Activated CD4-positive, alpha-beta T cell treated with anti-CD3 and anti-CD28 coated beads for 24 hours (primary cell): ENCODE results near the gene TPX2.

Experiments used
- DNase-seq, 2 donors: peaks; one replicate each; pipeline ENCODE4 v3.0.0-alpha.2; 2020; ENCODE audit warnings: low read depth in 2 of 2

TPX2 gene

GRCh38 chr20:31705598-31706597 is 33.2 kb upstream of the TPX2 start:
- no peak for DNase-seq

- no peak for DNase-seq
Observed at GRCh38 chr20:31706607-31707257, 32.4 kb upstream of the TPX2 start.

DNA sequence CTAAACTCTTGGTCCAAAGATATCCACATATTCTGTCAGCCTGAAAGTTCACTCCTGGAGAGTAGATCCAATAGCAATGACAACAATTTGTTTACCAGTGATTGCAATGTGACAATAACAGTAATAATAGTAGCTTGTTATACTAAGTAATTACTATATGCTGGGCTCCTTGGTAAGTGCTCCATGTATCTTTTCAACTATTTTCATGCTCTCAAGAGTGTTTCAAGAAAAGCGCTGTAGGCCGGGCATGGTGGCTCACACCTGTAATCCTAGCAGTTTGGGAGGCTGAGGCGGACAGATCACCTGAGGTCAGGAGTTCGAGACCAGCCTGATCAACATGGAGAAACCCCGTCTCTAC is 31.9 kb upstream of the TPX2 start:
- DNase-seq = no peak

DNA sequence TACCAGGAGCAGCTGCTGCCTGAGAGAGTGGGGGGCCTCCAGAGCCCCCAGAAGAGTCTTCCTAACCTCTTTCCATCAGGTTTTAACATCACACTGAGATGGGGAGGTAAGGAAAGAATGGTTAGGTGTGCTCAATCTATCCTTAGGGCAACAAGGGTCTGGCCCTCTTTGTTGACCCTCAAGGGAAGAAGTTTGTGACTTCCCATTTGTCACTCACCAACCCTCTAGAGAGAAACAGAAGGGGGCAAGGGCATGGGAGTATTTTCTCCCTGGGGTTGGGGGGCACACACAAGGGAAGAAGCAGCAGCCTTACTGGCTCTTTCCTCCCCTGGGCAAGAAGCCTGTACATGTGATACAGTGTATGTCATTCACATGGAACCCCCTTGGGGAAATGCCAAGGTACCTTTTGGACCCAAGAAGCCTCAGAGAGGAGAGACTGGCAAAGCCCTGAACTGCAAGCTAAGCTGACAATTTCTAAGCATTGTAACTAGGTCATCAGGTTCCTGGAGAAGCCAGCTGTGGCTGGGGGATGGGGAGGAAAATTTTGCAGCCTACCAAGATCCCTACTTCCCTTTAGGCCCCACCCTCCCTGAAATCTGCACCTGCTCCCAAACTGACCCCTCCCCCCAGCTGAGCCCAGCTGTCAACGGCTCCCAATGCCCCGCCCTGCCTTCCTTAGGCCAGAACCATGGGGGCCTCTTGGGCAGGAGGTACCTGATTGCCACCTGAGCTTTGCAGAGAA is 30.9 kb upstream of the TPX2 start:
- DNase-seq = no peak

DNA sequence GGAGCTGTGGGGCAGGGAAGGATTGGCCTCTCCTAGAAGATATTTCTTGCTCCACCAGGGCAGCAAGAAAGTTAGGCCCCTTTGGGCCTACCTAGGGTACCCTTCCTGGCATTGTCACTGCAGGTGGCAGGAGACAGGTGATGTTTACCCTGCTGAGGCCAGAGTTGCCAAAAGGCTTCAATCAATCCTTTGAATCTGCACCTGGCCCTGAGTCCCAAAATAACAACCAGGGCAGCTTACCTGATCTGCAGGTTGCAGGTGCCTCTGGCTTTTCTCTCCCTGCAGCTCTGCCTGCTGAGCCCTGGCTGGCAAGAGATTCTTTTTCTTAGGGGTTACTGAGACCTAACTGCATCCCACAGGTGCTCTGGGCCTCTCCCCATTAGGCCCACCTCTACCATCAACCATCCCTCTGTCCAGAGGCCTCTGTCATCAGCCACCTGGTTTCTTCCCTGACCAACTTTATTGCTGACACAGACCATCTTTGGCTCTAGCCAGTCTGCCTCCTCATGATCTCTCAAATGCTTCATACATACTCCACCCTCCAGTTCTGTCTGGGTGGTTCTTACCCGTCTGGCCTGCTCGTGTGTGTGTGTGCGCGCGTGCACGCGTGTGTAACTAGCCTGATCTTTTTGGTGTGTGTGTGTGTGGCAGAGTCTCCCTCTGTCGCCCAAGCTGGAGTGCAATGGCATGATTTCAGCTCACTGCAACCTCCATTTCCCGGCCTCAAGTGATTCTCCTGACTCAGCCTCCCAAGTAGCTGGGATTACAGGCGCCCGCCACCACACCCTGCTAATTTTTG is 30.2 kb upstream of the TPX2 start:
- no peak for DNase-seq

- no peak for DNase-seq
Observed at GRCh38 chr20:31709939-31710338, 29.2 kb upstream of the TPX2 start.

DNA sequence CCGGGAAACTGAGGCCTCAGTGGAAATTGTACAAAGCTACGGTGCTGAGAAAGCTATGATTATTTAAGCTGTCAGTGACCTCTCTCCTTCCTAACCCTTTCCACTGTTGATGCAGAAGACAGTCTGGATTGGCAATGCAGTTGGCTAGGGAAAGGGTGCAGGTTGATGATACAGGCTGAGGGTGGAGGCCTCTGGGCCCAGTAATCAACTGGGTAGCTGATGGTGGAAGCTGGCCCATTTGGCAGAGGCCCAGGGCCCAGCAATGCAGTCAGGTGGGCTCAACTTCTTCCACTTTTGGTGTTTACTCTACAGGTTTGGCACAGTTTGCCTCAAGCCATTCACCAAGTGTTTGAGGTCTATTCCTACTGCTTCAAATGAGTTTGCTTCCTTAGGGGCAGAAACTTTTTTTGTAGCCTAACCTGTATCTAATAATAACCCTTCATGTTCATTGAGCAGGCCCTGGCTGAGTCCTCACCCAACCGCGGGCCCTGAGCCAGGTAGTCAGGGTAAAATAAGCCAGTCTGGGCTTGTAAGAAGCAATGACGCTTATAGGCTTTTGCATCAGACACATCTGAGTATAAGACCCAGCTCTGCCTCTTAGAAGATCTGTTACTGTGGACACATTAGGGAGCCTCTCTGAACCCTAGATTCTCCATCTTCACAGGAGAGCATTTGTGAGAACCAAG is 28.5 kb upstream of the TPX2 start:
- no peak for DNase-seq

DNA sequence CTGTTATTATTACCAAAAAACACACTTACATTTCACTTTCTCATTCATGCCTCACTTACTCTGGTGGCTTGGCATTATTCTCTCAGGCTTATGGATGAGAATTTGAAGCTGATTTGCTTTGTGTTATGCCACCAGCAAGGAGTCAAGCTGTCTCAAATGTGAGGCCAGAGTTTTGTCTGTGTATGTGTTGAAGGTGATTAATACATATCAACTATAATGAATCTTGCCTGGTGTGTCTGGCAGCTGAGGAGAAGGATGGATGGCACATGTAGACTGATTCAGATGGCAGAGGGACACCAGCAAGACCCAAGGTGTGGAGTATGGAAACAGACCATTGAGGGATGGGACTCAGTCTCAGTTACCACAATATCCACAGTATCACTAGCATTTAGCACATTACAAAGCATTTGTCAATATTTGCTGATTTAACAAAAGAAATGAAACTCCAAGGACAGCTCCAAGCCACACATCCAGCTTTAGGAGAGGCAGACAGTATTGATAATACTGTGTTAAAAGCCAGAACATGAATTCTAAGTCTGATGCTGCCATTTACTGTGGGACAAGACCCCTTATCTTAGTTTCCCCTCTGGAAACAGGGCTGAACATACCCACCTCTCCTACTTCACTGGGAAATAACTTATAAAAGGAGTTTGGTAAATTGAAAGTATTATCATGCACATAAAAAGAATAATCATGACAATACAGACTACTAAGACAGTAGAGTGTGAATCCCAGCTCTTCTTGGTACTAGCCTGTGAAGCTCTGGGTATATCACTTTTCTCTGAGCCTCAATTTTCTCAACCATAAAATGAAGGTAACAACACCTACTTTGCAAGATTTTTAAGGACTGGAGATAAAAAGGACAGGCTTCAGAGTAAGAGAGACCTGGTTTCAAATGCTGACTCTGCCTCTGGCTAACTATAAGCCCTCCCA is 27.6 kb upstream of the TPX2 start:
- no peak for DNase-seq

DNA sequence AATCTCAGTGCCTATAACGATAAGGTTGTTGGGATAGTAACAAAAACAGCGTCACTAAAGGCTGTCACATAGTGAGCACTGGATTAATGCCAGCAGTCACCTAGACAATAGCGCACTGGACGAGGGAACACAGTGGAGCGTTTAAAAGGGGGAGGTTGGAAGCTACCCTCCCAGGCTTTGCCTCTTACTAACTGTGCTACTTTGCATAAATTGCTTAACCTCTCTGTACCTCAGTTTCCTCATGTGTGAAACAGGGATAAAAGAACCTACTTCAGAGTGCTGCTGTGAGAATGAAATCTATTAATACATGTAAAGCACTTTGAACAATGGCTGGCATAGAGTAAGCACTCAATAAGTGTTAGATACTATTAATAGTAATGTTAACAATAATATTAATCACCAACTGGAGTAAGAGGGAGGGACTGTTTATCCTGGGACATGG is 27.0 kb upstream of the TPX2 start:
- no peak for DNase-seq

DNA sequence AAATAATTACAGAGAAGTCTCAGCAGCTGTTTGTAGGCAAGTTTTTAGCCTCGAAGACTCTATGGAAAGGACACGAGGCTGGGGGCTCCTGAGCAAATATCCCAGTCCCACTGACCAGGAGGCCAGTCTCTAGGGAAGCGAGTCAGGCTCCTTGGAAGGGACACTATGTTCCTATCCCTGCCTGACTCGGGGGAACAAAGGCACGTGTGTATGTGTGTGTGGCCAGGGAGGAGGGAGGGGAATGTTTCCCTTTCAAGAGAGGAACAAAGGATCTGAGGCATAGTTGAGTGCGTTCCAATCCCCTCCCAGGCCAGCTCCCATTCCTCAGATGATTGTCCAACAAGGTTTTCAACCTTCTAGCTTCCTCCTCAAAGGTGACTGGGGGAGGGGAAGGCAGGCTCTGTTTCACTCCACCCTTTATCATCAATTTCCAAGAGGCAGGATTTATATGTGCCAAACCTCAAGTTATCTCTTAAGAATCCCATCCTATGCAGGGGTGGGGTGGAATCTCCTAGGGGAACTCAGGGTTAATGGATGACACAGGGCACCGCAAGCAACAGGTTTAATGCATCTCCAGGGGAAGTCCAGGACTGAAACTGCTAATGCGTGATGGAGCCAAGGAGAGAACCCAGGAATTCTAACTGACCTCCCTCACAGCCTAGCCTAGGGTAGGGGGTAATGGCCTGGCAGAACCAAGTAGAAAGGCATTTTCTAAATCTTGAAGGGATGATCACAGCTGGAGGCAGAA is 26.4 kb upstream of the TPX2 start:
- DNase-seq = no peak

DNA sequence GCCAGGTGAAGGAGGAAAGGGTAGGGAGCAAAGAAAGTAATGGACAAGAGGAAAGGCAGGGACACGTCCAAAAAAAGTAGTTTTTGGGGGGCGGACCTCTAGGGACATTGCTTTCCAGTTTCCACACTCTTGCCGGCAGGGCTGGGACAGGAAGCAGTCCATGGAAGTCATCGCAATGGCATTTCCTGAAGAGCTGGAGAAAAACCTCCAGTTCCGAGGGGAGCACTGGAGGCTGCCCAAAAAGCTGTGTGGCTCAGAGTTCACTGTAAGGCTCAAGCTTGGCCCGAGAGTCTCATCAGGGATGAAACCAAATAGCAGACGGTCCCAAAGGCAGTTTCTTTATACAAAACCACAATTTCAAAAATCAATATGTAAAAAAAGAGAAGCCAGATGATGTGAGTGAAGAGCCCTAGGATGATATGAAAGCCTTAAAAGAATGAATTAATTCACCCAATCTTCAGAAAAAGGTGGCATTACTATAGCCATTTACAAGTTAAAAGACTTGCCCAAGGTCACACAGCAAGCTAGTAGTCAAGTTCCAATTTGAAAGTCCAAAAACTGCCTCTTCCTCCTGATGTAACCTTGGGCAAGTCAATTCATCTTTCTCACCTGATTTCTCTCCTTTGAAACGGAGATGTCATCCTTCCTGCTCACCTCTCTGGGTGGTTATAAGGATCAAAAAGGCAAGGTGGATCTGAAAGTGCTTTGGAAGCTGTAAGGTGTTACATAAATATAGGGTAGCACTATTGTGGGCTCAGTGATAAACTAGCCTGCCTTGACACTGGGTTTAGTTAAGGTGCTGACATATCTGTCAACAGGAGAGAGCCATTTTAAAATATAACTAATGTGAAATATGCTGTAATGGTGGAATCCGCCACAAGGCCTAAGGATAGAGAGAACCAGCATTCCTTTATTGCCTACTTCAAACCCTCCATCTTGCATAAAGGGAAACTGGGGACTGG is 25.5 kb upstream of the TPX2 start:
- DNase-seq = no peak

DNA sequence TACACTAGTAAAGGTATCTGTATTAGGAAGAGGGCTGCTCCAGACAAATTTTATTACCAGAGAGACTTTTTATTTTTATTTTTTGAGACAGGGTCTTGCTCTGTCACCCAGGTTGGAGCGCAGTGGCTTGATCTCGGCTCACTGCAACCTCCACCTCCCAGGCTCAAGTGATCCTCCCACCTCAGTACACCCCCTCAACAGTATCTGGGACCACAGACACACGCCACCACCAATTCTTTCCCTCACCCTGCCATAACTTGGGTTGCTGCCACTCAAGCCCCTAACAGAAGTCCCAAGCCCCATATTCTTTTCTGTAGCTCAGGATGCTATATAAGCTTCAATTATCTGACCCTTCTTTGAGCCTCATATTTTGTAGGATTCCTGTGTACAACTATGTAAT is 23.3 kb upstream of the TPX2 start:
- DNase-seq = no peak

DNA sequence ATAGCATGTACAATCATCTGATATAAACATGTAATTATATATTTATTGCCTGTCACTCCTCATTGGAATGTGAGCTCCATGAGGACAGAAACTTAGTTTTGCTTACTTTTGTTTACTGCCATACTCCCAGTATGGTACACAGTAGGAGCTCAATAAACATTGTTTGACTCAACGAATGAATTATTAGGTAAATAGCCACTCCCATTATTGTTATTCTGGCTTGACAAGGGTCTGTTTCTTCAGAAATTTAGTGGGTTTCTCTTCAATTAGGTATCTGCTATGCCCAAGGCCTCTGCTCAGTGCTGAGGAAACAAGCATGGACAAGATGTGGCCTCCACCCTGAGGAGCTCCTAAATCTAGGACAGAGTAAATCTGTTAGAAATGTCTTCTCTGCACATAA is 22.7 kb upstream of the TPX2 start:
- no peak for DNase-seq

DNA sequence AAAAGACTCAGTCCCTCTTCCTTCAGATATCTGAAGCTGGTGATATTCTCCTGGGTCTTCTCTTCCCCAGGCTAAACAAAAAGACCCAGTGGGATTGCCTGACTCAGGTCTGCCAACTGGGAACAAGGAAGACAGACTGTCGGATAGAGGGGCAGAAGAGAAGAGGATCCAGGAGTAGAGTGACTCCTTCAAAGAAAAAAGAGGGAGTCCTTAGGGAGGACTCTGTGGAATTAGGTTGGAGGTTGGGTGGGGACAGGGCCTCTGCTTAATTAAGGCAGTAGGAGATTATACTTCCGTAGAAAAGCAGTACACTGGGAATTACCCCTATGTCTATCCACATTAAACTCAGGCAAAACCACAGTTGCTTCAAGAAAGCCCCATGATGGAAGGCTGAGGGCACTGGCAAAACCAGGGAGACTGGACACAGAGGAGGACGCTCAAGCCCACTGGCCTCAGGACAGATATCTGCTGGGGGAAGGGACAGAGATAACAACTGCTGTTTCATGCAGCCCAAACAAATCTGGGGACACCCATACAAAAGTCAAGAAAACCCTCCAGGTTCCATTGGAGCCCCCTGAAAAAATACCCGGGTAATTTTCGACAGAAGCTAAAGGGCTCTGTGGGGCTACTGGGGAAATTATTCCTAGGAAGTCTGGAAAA is 22.1 kb upstream of the TPX2 start:
- no peak for DNase-seq

GRCh38 chr20:31717478-31718201 is 21.4 kb upstream of the TPX2 start:
- no peak for DNase-seq

DNA sequence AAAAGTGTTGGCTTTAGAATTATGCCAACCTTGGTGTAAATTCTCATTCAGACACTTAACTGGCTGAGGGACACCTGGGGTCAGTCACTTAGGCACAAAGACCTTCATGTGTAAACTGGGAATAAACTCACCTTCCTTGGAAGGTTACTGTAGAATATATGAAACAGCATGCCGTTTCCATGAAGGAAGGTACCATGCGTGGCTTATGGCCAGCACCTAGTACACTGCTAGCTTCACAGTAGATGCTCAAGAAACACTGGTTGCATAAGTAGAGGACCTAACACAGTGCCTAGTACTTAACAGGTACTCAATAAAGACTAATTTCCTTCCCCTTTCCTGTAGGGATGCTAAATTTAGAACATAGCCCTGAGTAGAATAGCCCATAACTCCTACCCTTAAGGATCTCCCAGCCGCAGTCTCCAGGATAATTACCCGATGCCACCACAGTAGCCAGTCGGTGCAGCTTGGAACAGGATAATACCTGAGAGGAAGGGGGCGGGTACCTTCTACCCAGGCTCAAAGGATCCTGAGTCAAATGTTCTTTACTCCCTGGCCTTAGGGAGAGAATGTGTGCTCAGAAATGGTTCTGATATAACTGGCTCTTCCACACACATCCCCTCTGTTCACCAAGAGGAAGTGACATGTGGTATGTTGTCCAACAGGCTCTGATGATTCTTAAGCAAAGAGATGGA is 20.0 kb upstream of the TPX2 start:
- no peak for DNase-seq
